GM18508 (cell line): ENCODE data around the gene UBALD2.
A peak's percentile ranks its signal among the peaks of the same experiment; 100 is the strongest.
"Not testable (repeated sequence)": the region's sequence is repeated elsewhere in the genome, so short reads cannot be mapped to it uniquely, and the experiment has no call there.

Source experiments
- ATAC-seq: cut with Tn5 transposase; IDR thresholded peaks from one replicate; pipeline ENCODE4 v1.9.1; 2021; ENCODE audit warnings: moderate number of reproducible peaks; ENCODE audit not compliant: insufficient read depth, unreplicated experiment

The UBALD2 gene

DNA sequence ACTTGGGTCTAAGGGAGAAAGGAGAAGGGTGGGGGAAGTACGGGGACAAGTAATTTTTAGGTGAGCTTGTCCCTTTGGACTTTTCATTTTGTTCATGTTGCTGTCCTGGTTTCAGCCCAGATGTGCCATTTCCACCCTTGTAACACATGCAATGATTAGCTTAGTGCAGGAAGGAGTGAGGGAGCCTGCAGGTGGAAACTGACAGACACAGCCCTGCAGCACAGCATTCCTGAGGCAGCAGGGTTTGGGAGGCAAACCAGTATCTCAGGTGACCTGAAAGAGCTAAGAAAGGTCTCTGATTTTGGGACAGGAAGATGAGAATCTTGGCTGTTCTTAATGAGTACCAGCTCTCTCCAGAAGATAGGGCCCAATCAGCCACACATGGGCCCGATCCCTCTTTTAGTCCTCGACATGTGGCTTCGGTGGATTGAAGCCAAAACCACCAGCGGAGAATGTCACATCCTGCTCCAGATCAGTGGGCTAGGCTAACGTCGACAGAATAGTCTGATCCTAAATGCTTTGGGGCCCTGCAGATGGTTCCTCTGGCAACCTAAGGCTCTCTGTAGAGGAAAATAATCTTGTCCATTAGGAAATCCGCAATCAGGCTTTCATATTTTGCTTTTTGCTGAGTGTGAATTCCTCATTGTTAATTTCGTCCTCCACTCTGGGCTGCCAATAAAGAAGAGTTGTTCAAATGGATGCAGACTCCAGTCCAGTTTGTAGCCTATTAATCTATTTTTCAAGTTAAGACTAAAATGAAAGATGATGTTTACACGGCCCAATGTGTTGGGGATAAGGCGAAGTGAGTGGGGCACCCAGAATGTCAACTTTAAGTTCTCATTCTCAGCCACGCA, 21.1 kb upstream of the UBALD2 start:
- ATAC-seq, result no peak

DNA sequence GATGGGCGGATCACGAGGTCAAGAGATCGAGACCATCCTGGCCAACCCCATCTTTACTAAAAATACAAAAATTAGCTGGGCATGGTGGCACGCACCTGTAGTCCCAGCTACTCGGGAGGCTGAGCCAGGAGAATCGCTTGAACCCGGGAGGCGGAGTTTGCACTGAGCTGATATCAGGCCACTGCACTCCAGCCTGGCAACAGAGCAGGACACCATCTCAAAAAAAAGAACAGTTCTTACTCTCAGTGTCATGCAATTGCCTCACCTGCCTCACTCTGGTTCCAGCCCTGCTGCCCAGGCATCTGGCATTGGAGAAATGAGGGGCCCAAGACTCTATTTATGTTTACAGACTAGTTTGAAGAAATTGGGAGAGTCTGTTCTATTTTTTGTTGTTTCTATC, 20.4 kb upstream of the UBALD2 start:
- ATAC-seq, result not testable (repeated sequence)

DNA sequence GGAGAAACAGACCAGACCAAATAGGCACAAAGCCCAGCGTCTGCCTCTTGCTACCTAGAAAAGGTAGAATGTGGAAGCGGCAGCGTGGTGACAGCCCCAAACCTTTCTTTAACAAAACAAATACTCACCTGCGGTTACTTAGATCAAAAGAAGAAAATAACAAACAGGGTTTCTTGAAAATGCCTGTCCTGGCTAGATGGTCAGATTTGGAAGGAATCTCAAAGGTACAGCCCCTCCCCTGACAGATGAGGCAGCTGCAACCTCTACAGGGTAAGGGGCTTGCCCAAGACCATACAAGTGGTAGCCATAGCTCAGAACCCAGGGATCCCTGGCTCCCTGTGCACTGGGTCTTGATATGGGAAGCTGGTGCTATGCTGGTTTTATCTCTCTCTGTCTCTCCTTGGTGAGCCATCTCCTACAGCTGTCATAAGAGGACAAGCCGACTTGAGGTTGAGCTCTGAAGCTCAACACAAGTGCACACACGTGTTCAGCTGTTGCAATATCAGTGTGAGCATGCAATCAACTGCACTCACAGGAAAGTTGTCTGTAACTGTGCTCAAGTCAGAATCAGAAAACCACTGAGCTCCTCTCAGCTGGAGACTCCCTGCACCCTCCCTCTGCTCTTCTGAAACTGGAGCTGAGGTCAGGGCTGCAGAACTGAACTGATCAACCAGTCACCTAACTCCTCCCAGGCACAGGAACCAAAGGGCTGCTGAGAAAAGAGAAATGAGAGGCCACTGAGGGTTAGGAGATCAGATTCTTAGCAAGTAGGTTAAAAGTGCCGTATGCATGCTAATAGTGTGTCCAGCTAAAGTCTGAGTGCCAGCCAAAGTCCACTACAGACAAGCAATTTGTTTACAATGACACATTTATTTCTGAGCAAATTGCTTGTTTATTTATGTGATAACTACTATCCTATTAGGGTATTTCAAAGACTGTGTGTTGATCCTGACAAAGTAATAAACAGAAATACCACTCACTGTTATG, 18.8 kb upstream of the UBALD2 start:
- peak; percentile 86 for ATAC-seq

DNA sequence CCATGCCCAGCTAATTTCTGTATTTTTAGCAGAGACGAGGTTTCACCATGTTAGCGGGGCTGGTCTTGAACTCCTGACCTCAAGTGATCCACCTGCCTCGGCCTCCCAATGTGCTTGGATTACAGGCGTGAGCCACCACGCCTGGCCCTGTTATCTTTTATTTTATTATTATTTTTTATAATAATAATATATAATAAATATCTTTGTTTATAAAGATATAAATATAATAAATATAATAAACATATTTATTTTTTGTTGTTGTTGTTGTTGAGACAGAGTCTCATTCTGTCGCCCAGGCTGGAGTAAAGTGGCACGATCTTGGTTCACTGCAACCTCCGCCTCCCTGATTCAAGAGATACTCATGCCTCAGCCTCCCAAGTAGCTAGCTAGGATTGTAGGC, 17.8 kb upstream of the UBALD2 start:
- no peak for ATAC-seq

DNA sequence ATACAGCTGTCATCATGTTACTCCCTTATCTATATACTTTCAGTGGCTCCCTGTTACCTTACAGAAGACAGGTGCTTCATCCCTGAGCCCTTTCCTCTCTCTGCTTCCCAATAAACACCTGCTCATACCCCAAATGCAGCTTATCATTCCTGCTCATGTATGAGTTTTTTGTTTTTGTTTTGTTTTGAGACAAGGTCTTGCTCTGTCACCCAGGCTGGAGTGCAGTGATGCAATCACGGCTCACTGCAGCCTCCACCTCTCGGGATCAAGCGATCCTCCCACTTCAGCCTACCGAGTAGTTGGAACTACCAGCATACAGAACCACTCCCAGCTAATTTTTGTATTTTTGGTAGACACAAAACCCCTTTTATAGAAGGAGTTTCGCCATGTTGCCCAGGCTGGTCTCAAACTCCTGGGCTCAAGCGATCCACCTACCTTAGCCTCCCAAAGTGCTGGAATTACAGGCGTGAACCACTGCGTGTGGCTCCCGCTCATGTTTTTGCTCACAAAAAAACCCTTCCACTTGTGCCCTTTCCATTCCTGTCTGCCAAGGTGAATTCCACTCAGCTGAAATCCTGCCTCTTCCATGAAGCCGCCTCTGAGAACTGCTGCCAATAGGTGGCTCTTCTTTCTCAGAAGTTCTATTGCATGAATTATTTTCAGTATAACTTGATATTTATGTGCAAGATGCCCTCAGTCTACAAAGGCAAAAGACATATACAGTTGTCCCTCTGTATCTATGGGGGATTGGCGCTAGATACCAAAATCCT, 16.9 kb upstream of the UBALD2 start:
- ATAC-seq, result no peak

DNA sequence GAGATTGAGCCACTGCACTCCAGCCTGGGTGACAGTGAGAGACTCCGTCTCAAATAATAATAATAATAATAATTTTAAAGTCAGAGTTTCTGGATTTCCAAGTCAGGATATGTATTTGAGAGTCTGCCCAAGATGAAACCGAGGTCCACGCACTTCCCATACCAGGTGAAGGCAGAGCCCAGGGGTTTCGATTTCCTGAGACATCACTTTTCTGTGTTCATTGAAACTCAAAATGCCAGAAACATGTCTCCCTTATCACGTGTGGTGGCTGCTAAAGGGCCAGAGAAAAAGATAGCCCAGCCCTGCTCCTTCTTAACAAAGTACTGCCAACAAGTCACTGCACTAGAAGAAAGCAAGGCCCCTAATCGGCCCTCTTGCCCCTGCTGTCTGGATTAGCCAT, 15.0 kb upstream of the UBALD2 start:
- no peak for ATAC-seq

DNA sequence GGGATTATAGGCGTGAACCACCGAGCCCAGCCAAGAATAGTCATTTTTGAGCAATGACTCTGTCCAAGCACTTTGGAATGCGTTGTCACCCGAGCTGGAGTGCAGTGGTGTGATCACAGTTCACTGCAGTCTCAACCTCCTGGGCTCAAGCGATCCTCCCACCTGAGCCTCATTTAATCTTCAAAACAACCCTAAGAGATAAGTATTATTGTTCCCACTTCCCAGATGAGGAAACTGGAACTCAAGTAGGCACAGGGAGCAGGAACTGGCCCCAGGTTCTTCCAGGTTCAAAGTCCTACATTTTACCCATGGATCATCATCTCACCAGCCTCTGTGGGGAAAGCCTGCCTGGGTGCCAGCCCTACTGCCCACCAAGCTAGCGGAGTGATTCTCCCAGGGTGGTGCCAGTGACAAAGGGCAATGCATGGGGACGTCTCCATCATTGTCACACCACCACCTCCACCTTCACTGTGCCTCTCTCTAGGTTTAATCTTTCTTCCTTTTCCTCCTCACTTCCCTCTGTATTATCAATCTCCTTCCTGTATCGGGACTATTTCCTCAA, 13.6 kb upstream of the UBALD2 start:
- no peak for ATAC-seq

DNA sequence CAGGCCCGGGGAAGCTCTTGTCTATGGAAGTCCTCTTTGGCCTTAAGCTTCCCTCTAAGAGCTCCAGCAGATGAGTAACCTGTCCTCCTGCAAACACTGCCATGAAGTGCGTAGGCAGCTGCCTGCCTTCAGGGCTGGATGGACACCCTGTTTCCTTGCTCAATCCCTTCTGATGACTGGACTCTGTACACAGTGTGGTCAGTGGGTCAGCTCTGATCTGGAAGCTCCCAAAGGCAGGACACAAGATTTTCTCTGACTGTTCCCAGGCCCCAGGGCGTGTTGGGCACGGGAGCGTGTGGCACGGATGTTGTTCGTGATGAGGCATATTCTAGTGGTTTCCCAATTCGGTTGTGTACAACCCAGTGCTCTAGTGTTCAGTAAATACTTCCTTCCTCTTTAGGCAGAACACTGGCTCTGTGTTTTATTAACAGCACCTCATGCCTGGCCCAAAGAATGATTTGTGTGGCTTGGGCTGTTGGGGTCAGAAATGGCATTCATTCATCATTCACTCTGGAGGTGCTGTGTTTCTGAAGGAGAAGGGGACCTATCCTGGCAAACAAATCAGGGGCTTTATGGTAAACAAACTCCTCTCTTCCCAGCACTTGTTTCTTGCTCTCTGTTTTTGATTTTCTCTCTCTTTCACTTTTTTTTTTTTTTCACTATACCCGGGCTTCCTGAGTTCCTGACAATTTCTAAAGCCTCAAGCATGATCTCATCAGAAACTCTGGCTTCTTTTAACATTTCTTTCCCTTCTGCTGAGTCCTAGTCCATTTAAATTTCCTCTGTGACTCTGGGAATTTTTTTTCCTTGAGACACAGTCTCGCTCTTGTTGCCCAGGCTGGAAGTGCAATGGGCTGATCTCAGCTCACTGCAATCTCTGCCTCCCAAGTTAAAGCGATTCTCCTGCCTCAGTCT, 12.9 kb upstream of the UBALD2 start:
- no peak for ATAC-seq

DNA sequence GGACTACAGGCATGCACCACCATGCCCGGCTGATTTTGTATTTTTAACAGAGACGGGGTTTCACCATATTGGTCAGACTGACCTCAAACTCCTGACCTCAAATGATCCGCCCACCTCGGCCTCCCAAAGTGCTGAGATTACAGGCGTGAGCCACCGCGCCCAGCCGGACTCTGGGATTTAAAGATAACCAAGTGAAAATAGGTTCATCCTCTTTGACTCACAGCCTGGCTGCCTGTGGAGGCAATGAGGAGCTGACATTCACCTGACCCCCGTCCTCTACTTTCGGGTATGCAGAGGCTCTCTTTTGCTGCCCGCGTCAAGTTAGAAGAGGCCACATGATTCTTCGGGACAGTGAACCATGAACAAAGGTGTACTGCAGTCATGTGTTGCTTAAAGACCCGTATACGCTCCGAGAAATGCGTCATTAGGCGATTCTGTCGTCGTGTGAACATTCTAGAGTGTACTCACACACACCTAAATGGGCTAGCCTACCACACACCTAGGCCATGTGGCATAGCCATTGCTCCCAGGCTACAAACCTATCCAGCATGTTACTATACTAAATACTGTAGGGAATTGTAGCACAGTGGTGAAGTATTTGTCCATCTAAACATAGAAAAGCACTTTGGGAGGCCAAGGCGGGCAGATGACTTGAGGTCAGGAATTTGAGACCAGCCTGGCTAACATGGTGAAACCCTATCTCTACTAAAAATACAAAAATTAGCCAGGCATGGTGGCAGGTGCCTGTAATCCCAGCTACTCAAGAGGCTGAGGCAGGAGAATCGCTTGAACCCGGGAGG, 12.0 kb upstream of the UBALD2 start:
- ATAC-seq, result not testable (repeated sequence)

DNA sequence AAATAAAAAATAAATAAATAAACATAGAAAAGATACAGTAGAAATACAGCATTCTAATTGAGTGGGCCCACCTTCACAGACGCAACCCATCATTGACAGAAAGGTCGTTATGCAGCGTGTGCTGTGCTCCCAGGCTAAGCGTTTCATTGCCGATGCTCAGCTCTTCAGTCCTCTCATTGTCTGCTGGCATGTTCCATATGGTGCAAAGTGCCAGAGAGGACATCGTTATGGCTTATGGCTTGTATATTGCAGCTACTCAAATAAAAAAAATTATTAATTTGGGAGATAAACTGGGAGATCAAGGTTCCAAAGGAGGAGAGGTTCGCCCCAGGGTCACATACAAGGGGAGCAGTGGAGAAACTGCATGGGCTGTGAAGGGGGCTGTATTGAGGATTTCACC, 11.3 kb upstream of the UBALD2 start:
- ATAC-seq, result no peak

DNA sequence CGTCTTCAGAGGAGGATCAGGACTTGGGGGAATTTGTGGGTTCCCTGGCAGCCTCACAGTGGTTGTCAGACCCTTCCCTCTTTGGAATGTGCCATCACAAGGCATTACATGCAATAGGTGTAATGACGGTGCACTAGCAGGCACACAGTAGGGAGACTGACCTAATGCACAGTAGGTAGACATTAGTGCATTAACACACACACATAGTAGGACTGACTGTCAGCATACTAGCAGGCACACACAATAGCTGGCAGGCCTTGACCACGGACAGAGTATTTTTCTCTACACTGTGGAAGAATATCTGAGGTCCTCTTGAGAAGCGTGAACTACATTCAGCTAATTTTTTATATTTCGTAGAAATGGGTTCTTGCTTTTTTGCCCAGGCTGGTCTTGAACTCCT, 10.9 kb upstream of the UBALD2 start:
- no peak for ATAC-seq

DNA sequence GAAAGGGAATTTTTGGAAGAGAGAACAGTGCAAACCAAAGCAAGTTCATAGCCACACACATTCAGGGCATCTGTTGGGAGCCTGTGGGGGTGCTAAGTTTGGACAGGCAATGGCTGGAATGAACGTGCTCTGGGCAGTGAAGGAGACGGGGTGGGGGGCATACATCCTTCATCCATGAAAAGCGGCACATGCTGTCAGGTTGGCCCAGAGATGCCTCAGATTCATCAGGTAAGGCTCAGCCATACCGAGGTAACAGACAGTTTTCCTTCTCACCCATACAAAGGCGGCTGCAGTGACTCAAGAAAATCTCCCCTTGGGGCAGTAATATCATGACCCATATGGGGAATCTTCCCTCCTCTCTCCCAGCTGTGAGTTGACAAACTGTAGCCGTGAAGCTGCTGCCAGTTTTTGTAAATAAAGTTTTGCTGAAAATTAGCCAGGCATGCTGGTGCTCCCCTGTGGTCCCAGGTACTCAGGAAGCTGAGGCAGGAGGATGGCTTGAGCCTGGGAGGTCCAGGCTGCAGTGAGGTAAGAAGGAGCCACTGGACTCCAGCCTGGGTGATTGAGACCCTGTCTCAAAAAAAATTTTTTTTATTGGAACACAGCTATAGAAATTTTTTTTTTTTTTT, 9.2 kb upstream of the UBALD2 start:
- no peak for ATAC-seq

DNA sequence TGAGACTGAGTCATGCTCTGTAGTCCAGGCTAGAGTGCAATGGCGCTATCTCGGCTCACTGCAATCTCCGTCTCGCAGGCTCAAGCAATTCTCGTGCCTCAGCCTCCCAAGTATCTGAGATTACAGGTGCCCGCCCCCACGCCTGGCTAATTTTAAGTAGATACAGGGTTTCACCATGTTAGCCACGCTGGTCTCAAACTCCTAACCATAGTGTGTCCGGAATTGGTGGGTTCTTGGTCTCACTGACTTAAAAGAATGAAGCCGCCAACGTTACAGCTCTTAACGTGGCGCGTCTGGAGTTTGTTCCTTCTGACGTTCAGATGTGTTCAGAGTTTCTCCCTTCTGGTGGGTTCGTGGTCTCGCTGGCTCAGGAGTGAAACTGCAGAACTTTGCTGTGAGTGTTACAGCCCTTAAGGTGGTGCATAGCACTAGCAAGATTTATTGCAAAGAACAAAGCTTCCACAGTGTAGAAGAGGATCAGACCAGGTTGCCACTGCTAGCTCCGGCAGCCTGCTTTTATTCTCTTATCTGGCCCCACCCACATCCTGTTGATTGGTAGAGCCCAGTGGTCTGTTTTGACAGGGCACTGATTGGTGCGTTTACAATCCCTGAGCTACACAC, 8.6 kb upstream of the UBALD2 start:
- not testable (repeated sequence) for ATAC-seq

DNA sequence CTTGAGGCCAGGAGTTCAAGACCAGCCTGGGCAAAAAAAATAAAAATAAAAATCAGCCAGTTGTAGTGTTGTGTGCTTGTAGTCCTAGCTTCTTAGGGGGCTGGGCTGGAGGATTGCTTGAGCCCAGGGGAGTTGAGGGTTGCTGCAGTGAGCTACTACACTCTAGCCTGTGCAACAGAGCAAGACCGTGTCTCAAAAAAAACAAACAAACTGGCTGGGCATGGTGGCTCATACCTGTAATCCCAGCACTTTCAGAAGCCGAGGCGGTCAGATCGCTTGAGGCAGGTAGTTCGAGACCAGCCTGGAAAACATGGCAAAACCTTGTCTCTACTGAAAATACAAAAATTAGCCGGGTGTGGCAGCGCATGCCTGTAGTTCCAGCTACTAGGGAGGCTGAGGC, 4.9 kb upstream of the UBALD2 start:
- ATAC-seq, result no peak

DNA sequence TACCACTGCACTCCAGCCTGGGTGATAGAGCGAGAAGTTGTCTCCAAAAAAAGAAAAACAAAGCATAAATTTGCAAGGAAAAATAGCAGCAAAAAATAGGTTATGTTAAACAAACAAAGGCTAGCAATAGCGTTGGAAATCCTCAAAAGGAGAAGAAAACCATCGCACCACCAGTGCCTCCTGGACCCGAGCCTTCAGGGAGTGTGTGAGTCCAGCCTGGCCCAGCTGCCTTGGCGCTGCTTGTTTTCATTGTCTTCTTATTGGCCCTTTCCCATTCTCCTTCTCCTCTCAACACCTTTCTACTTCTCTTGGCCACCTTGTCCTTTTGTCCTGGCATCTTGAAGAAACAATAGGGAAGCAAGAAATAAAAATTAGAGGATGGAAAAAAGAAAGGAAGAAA, 4.5 kb upstream of the UBALD2 start:
- ATAC-seq, result no peak

DNA sequence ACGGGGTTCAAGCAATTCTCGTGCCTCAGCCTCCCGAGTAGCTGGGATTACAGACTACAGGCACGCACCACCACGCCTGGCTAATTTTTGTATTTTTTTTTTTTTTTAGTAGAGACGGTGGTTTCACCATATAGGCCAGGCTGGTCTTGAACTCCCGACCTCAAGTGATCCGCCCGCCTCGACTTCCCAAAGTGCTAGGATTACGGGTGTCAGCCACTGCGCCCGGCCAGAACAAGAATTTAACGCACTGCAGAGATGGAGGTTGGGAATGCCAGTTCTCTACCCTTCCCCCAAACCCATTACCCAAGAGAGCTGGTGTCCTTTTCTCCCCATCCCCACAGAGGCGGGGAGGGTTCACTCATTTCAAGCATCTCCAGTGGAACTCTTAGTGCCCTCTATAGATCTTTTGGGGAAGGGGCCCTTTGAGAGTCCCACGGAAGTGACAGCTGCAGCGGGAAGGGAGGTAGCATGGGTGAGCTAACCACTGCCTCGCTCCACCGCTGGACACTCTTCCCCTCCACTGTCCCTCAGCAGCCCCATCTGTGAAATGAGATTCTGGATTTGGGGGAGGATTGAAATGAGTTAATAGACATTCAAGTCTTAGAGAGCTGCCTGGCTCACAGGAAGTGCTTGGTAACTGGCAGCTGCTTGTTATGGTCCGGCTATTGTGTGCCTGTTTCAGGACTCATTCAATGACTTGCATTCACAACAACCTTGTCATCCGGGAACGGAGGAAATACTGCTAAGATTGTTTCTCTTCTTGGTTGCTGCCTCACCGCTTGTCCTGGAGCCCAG, 3.5 kb upstream of the UBALD2 start:
- no peak for ATAC-seq
